Fibroblast of upper back skin (primary cell): Measurements from ENCODE around the gene SKAP2.

Experiments
- DNase-seq: peaks from one replicate; pipeline ENCODE4 v3.0.0-alpha.2; 2013

Gene SKAP2

GRCh38 chr7:26630361-26630760 lies 234.0 kb downstream of the SKAP2 start:
- no peak for DNase-seq

- no peak for DNase-seq
Observed at GRCh38 chr7:26629696-26630095, 234.7 kb downstream of the SKAP2 start.

GRCh38 chr7:26627891-26628341 lies 236.5 kb downstream of the SKAP2 start:
- no peak for DNase-seq

- DNase-seq, result no peak
Observed at GRCh38 chr7:26627221-26627620, 237.2 kb downstream of the SKAP2 start.

GRCh38 chr7:26626687-26627086 lies 237.7 kb downstream of the SKAP2 start:
- DNase-seq, result no peak

GRCh38 chr7:26626156-26626555 lies 238.2 kb downstream of the SKAP2 start:
- DNase-seq, result no peak

- DNase-seq, result no peak
Observed at GRCh38 chr7:26625286-26625685, 239.1 kb downstream of the SKAP2 start.

GRCh38 chr7:26624839-26625238 lies 239.6 kb downstream of the SKAP2 start:
- no peak for DNase-seq

GRCh38 chr7:26624431-26624830 lies 240.0 kb downstream of the SKAP2 start:
- no peak for DNase-seq

GRCh38 chr7:26620352-26620751 lies 244.0 kb downstream of the SKAP2 start:
- DNase-seq, result no peak

- no peak for DNase-seq
Observed at GRCh38 chr7:26619348-26619984, 244.9 kb downstream of the SKAP2 start.

GRCh38 chr7:26618898-26619297 lies 245.5 kb downstream of the SKAP2 start:
- DNase-seq, result no peak

- DNase-seq, result no peak
Observed at GRCh38 chr7:26618449-26618848, 245.9 kb downstream of the SKAP2 start.
